SU-DHL-6 (cell line): ENCODE measurements around the gene POU3F4.

Source experiments
- CTCF ChIP-seq: fragments of 200-600 bp; sonication (generic); IDR thresholded peaks from one replicate; pipeline ENCODE4 v1.5.1; 2017; ENCODE audit warnings: antibody characterized with exemption, mild to moderate bottlenecking, low read length, moderate library complexity; ENCODE audit not compliant: insufficient read depth, poor library complexity, severe bottlenecking
- EZH2phosphoT487 ChIP-seq: fragments of 200-600 bp; sonication (generic), shearing (Covaris generic); conservative IDR thresholded peaks from 2 replicates; pipeline ENCODE4 v1.6.1; 2018; ENCODE audit warnings: mild to moderate bottlenecking, antibody characterized with exemption, low read length, moderate library complexity, mixed read lengths

- TF ChIP-seq CTCF (no peak), EZH2phosphoT487 (no peak)
Observed at GRCh38 chrX:83510510-83511062, 2.5 kb downstream of the POU3F4 start.
